Liver (tissue), 9 donors: ENCODE data around the gene HNRNPA0. TPM values are rescaled to one million over a fixed set of nuclear protein-coding genes. Genes with fewer than 3 reads are reported as not detected.

Experiments used
- DNase-seq: peaks from one replicate; pipeline ENCODE4 v3.0.0-alpha.2; 2017; ENCODE audit warnings: low spot score
- H3K27ac ChIP-seq, 2 donors: one replicate each; pipeline ENCODE4 v1.7.0; 2013; ENCODE audit warnings: inconsistent platforms in 2 of 2, low read length in 2 of 2, control low read depth in 1 of 2, low read depth in 1 of 2, mild to moderate bottlenecking in 1 of 2
- H3K27me3 ChIP-seq, 4 donors: one replicate each; pipeline versions ENCODE4 v1.6.1 to v1.7.0; 2013; ENCODE audit warnings: low read length in 3 of 4, inconsistent platforms in 1 of 4, mild to moderate bottlenecking in 1 of 4, moderate library complexity in 1 of 4; ENCODE audit not compliant: control insufficient read depth in 4 of 4, insufficient read depth in 4 of 4
- H3K36me3 ChIP-seq, 4 donors: one replicate each; pipeline versions ENCODE4 v1.6.1 to v1.7.0; 2013; ENCODE audit warnings: low read length in 3 of 4, mild to moderate bottlenecking in 3 of 4, low read depth in 1 of 4, moderate library complexity in 1 of 4; ENCODE audit not compliant: control insufficient read depth in 4 of 4, insufficient read depth in 3 of 4
- H3K4me1 ChIP-seq, 4 donors: one replicate each; pipeline versions ENCODE4 v1.6.1 to v1.7.0; 2013; ENCODE audit warnings: low read length in 3 of 4, mild to moderate bottlenecking in 3 of 4, moderate library complexity in 1 of 4; ENCODE audit not compliant: control insufficient read depth in 4 of 4, insufficient read depth in 4 of 4
- H3K4me3 ChIP-seq, 3 donors: one replicate each; pipeline versions ENCODE4 v1.6.1 to v1.7.0; 2013; ENCODE audit warnings: low read length in 3 of 3, control low read depth in 1 of 3, low read depth in 1 of 3, mild to moderate bottlenecking in 1 of 3
- H3K9ac ChIP-seq, 2 donors: one replicate each; pipeline ENCODE4 v1.7.0; 2013; ENCODE audit warnings: low read length in 2 of 2, mild to moderate bottlenecking in 2 of 2, moderate library complexity in 2 of 2, control low read depth in 1 of 2, low read depth in 1 of 2
- H3K9me3 ChIP-seq, 4 donors: one replicate each; pipeline versions ENCODE4 v1.6.1 to v1.7.0; 2013; ENCODE audit warnings: low read length in 3 of 4; ENCODE audit not compliant: control insufficient read depth in 4 of 4
- ATF3 ChIP-seq: IDR thresholded peaks from 2 replicates; pipeline ENCODE4 v1.6.1; 2016; ENCODE audit warnings: antibody characterized with exemption
- CTCF ChIP-seq: fragments of 150-350 bp; IDR thresholded peaks from 2 replicates; pipeline ENCODE4 v1.5.1; 2017; ENCODE audit warnings: improper control_type of control experiment, low read depth, low read length; ENCODE audit not compliant: missing input control
- EGR1 ChIP-seq, 2 donors: IDR thresholded peaks; 2 replicates each; pipeline ENCODE4 v1.6.1; 2016 to 2018; ENCODE audit warnings: antibody characterized with exemption in 2 of 2, low read depth in 2 of 2
- FOXA1 ChIP-seq: IDR thresholded peaks from 2 replicates; pipeline ENCODE4 v1.6.1; 2016; ENCODE audit warnings: antibody characterized with exemption
- FOXA2 ChIP-seq: IDR thresholded peaks from 2 replicates; pipeline ENCODE4 v1.6.1; 2016; ENCODE audit warnings: antibody characterized with exemption
- GABPA ChIP-seq, 2 donors: IDR thresholded peaks in 1 of 2; conservative IDR thresholded peaks in 1 of 2; 2 replicates each; pipeline ENCODE4 v1.6.1; 2016; ENCODE audit warnings: antibody characterized with exemption in 2 of 2, mild to moderate bottlenecking in 1 of 2, moderate library complexity in 1 of 2
- HNF4A ChIP-seq, 2 donors: conservative IDR thresholded peaks; 2 replicates each; pipeline ENCODE4 v1.6.1; 2016; ENCODE audit warnings: antibody characterized with exemption in 2 of 2, mild to moderate bottlenecking in 2 of 2
- HNF4G ChIP-seq: IDR thresholded peaks from 2 replicates; pipeline ENCODE4 v1.6.1; 2016; ENCODE audit warnings: antibody characterized with exemption
- JUND ChIP-seq, 2 donors: IDR thresholded peaks; 2 replicates each; pipeline ENCODE4 v1.6.1; 2016; ENCODE audit warnings: antibody characterized with exemption in 2 of 2
- MAX ChIP-seq: IDR thresholded peaks from 2 replicates; pipeline ENCODE4 v1.6.1; 2016; ENCODE audit warnings: antibody characterized with exemption
- NR2F2 ChIP-seq: IDR thresholded peaks from 2 replicates; pipeline ENCODE4 v1.6.1; 2016; ENCODE audit warnings: antibody characterized with exemption
- RAD21 ChIP-seq, 2 donors: IDR thresholded peaks; 2 replicates each; pipeline ENCODE4 v1.6.1; 2016; ENCODE audit warnings: antibody characterized with exemption in 2 of 2, mild to moderate bottlenecking in 2 of 2
- SP1 ChIP-seq: IDR thresholded peaks from 2 replicates; pipeline ENCODE4 v1.6.1; 2018; ENCODE audit warnings: antibody characterized with exemption, mild to moderate bottlenecking
- TAF1 ChIP-seq: conservative IDR thresholded peaks from 2 replicates; pipeline ENCODE4 v1.6.1; 2016; ENCODE audit warnings: antibody characterized with exemption, mild to moderate bottlenecking
- YY1 ChIP-seq: IDR thresholded peaks from 2 replicates; pipeline ENCODE4 v1.6.1; 2016; ENCODE audit warnings: antibody characterized with exemption, mild to moderate bottlenecking
- ZBTB33 ChIP-seq: IDR thresholded peaks from 2 replicates; pipeline ENCODE4 v1.6.1; 2016; ENCODE audit warnings: antibody characterized with exemption
- WGBS: extraction: QIAGEN DNeasy Blood & Tissue Kit; methylation state at CpG from one replicate; pipeline ENCODE4 v1.1.7; 2013; 5-methylcytosine and 5-hydroxymethylcytosine counted together
- polyA plus RNA-seq, 2 donors: library from polyadenylated mRNA; stranded (reverse) in 1 of 2; unstranded in 1 of 2; fragments of 200-250 nt in 1 of 2; fragments of >200 nt in 1 of 2; fragmentation: Nextera tagmentation in 1 of 2; extraction: Ambion mirVana in 1 of 2; gene quantifications; one replicate each; pipeline versions ENCODE4 v1.2.1 to v1.2.3, GENCODE V29; 2013 to 2015
- total RNA-seq, 2 donors: library from RNA; depleted of rRNA; stranded (reverse); fragments of >200 nt; gene quantifications; one replicate each; pipeline ENCODE4 v1.2.3, GENCODE V29; 2014
- donor health status: healthy.
- donor health status: healthy.
- donor health status: healthy.
- donor health status: healthy.
- donor health status: healthy.

The HNRNPA0 gene
- total and polyA plus RNA-seq, 4 donors, result 1.8 to 12.9 (median 7.6) TPM

GRCh38 chr5:137705106-137705505 lies 49.1 kb downstream of the HNRNPA0 start:
- no peak for DNase-seq
- H3K36me3 ChIP-seq, result no peaks in the 10 kb centered on the region
- H3K4me3 ChIP-seq, result no peak overlapping the region
- H3K4me1 ChIP-seq, result peaks cover 0 to 2% (median 0%) of the 10 kb centered on the region in 4 donors
- H3K9me3 ChIP-seq, result no peaks in the 10 kb centered on the region
- H3K27me3 ChIP-seq, result no peaks in the 10 kb centered on the region
- H3K9ac ChIP-seq, result no peak overlapping the region
- H3K27ac ChIP-seq, result no peak overlapping the region
- TF ChIP-seq SP1 (no peak), MAX (no peak), ATF3 (no peak), FOXA1 (no peak), EGR1 (IDR thresholded peaks at IDR 0.05; ENCODE audit: low read depth in 2 of 2) (no peak), HNF4G (no peak), YY1 (no peak), TAF1 (no peak), GABPA (IDR thresholded peaks at IDR 0.05 in 1 of 2, conservative IDR thresholded peaks at IDR 0.05 in 1 of 2) (no peak), HNF4A (conservative IDR thresholded peaks at IDR 0.05) (no peak), NR2F2 (no peak), FOXA2 (no peak)

GRCh38 chr5:137703565-137703964 lies 50.6 kb downstream of the HNRNPA0 start:
- H3K36me3 ChIP-seq, result no peaks in the 10 kb centered on the region
- no peak overlapping the region for H3K27ac ChIP-seq
- no peaks in the 10 kb centered on the region for H3K9me3 ChIP-seq
- DNase-seq, result no peak
- H3K9ac ChIP-seq, result no peak overlapping the region
- WGBS, result 96% methylated on average over 5 of the region's 5 CpGs
- no peak overlapping the region for H3K4me3 ChIP-seq
- no peaks in the 10 kb centered on the region for H3K4me1 ChIP-seq
- no peaks in the 10 kb centered on the region for H3K27me3 ChIP-seq
- TF ChIP-seq CTCF (no peak), ZBTB33 (no peak), GABPA (IDR thresholded peaks at IDR 0.05 in 1 of 2, conservative IDR thresholded peaks at IDR 0.05 in 1 of 2) (no peak), FOXA1 (no peak), MAX (no peak), RAD21 (IDR thresholded peaks at IDR 0.05) (no peak), JUND (IDR thresholded peaks at IDR 0.05) (no peak), YY1 (no peak), HNF4A (conservative IDR thresholded peaks at IDR 0.05) (no peak), HNF4G (no peak), NR2F2 (no peak), EGR1 (IDR thresholded peaks at IDR 0.05; ENCODE audit: low read depth in 2 of 2) (no peak)
